Suprapubic skin (tissue), 3 donors: Measurements from ENCODE around the gene EIF2B5.

Source experiments
- CTCF ChIP-seq, 2 donors: fragments of 200-600 bp in 1 of 2; fragments of 450-650 bp in 1 of 2; sonication (generic) in 1 of 2; IDR thresholded peaks; one replicate each; pipeline ENCODE4 v1.5.1; 2016 to 2019; ENCODE audit warnings: antibody characterized with exemption in 2 of 2, mild to moderate bottlenecking in 1 of 2, moderate library complexity in 1 of 2
- POLR2A ChIP-seq, 2 donors: fragments of 450-650 bp; IDR thresholded peaks; one replicate each; pipeline ENCODE4 v1.6.1; 2017; ENCODE audit warnings: antibody characterized with exemption in 2 of 2, mild to moderate bottlenecking in 2 of 2, moderate library complexity in 2 of 2

GRCh38 chr3:184116017-184116416 is 19.1 kb upstream of the EIF2B5 start:
- TF ChIP-seq CTCF (IDR thresholded peaks at IDR 0.05), result no peak
- TF ChIP-seq POLR2A (IDR thresholded peaks at IDR 0.05), result no peak
